ENCODE data around the gene PABPC3. TPM values are rescaled to one million over a fixed set of nuclear protein-coding genes. Genes with fewer than 3 reads are reported as not detected.

The PABPC3 gene
- total and polyA plus RNA-seq, 2 of the 8 experiments (the other 6 are each of a cell fraction or from before 2014, with no cell fraction given): 0.18 to 0.48 TPM

GRCh38 chr13:25116044-25116443 lies 20.1 kb downstream of the PABPC3 start:
- H3K23ac ChIP-seq (ENCODE audit: insufficient read length): no peak overlapping the region
- H3K4me1 ChIP-seq (replicated peaks in 1 of 4; ENCODE audit: control insufficient read depth in 3 of 4, insufficient read depth in 4 of 4, low read length in 3 of 4): peaks cover 1 to 10% (median 6%) of the 10 kb centered on the region in 4 experiments; a peak in 6 of 7 replicates
- no peak overlapping the region for H3K9ac ChIP-seq (replicated peaks in 1 of 4; ENCODE audit: extremely low read depth in 1 of 4, low read depth in 3 of 4, low read length in 3 of 4)
- H3K36me3 ChIP-seq (ENCODE audit: control insufficient read depth in 2 of 4, insufficient read depth in 4 of 4, low read length in 3 of 4): no peaks in the 10 kb centered on the region
- POLR2A ChIA-PET (ENCODE audit: partially characterized antibody): interaction anchor here (0.6 kb wide), 1 partner anchor 367 kb away, joined by 3 read pairs; no protein-coding TSS in a partner anchor
- no peak overlapping the region for H3K14ac ChIP-seq (ENCODE audit: insufficient read length)
- H3K4ac ChIP-seq (replicated peaks; ENCODE audit: insufficient read length, low read depth, low read length): no peak overlapping the region
- no peak overlapping the region for H4K8ac ChIP-seq (ENCODE audit: extremely low read depth, insufficient read depth, low read length)
- H2BK5ac ChIP-seq (ENCODE audit: low read depth, low read length): no peak overlapping the region
- no peaks in the 10 kb centered on the region for H3K79me1 ChIP-seq (ENCODE audit: low read depth, low read length)
- DNase-seq (ENCODE audit: low read depth in 1 of 2, low spot score in 2 of 2) (no peak), FAIRE-seq (no peak)
- H2BK20ac ChIP-seq (ENCODE audit: low read length): no peak overlapping the region
- no peak overlapping the region for H4K91ac ChIP-seq (replicated peaks; ENCODE audit: insufficient read length, low read length)
- H2BK12ac ChIP-seq (ENCODE audit: low read depth, low read length): no peak overlapping the region
- H3K79me2 ChIP-seq (ENCODE audit: control insufficient read depth in 1 of 2, insufficient read depth in 2 of 2, low read length in 2 of 2): no peaks in the 10 kb centered on the region
- WGBS, 2 experiments (ENCODE audit: extremely low coverage in 1 of 2, insufficient coverage in 1 of 2, insufficient read length in 1 of 2, insufficient replicate concordance in 2 of 2, low coverage in 1 of 2, low lambda C conversion rate in 2 of 2, missing lambda C conversion rate in 1 of 2): 96% methylated on average over 3 of the region's 3 CpGs; no CpG with 5 or more reads in 1 of the 2 experiments
- H2BK15ac ChIP-seq (ENCODE audit: low read length): no peak overlapping the region
- H3K27me3 ChIP-seq (replicated peaks in 1 of 4; ENCODE audit: control insufficient read depth in 3 of 4, extremely low read depth in 1 of 4, insufficient read depth in 3 of 4, low read length in 3 of 4): no peaks in the 10 kb centered on the region; a peak in 1 of 7 replicates
- no peak overlapping the region for H2BK120ac ChIP-seq (replicated peaks; ENCODE audit: low read depth, low read length)
- H3K9me3 ChIP-seq (ENCODE audit: insufficient read depth in 2 of 2, low read depth in 1 of 2, low read length in 1 of 2): no peaks in the 10 kb centered on the region
- H2AFZ ChIP-seq (ENCODE audit: low read length): no peak overlapping the region
- no peak overlapping the region for H3K18ac ChIP-seq (ENCODE audit: extremely low read depth, low read length)
- H2AK5ac ChIP-seq (ENCODE audit: low read depth, low read length): no peak overlapping the region
- H3K23me2 ChIP-seq (ENCODE audit: low read depth, low read length): no peaks in the 10 kb centered on the region; the same call in 1 of the 2 replicates
- H3K4me3 ChIP-seq (ENCODE audit: extremely low read depth in 1 of 4, insufficient read depth in 2 of 4, low read depth in 3 of 4, low read length in 4 of 4): no peak overlapping the region
- no peak overlapping the region for H3K56ac ChIP-seq (replicated peaks; ENCODE audit: insufficient read length, low read depth, low read length)
- CTCF ChIA-PET (ENCODE audit: partially characterized antibody): interaction anchor here (0.7 kb wide), 1 partner anchor 36 kb away, joined by 3 read pairs; no protein-coding TSS in a partner anchor
- no peak overlapping the region for H3K27ac ChIP-seq (ENCODE audit: low read depth, low read length)
- no peak overlapping the region for H4K5ac ChIP-seq (ENCODE audit: insufficient read length, low read depth, low read length)
- no peak overlapping the region for H3K4me2 ChIP-seq (ENCODE audit: insufficient read depth in 1 of 2, low read depth in 2 of 2, low read length in 2 of 2)
- no peaks in the 10 kb centered on the region for H4K20me1 ChIP-seq (replicated peaks in 1 of 2; ENCODE audit: control insufficient read depth in 1 of 2, insufficient read depth in 2 of 2, low read length in 2 of 2)
- TF ChIP-seq, protein P1, sequence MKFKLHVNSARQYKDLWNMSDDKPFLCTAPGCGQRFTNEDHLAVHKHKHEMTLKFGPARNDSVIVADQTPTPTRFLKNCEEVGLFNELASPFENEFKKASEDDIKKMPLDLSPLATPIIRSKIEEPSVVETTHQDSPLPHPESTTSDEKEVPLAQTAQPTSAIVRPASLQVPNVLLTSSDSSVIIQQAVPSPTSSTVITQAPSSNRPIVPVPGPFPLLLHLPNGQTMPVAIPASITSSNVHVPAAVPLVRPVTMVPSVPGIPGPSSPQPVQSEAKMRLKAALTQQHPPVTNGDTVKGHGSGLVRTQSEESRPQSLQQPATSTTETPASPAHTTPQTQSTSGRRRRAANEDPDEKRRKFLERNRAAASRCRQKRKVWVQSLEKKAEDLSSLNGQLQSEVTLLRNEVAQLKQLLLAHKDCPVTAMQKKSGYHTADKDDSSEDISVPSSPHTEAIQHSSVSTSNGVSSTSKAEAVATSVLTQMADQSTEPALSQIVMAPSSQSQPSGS (IDR thresholded peaks at IDR 0.05; ENCODE audit: low read length): no peak
- TF ChIP-seq BACH1 (IDR thresholded peaks at IDR 0.05; ENCODE audit: low read length) (no peak), CBX5 (IDR thresholded peaks at IDR 0.05; ENCODE audit: low read depth, low read length) (no peak), SRF (IDR thresholded peaks at IDR 0.05; ENCODE audit: low read depth, low read length) (no peak), JUND (IDR thresholded peaks at IDR 0.05; ENCODE audit: low read length) (no peak), SIRT6 (IDR thresholded peaks at IDR 0.05; ENCODE audit: low read length) (no peak), CHD1 (IDR thresholded peaks at IDR 0.05; ENCODE audit: low read depth, low read length) (no peak), ZNF274 (IDR thresholded peaks at IDR 0.05; ENCODE audit: borderline replicate concordance, extremely low read depth, low read length) (no peak), CBX8 (IDR thresholded peaks at IDR 0.05; ENCODE audit: borderline replicate concordance, low read depth, low read length) (no peak), NRF1 (IDR thresholded peaks at IDR 0.05; ENCODE audit: low read depth, low read length) (no peak), JUN (IDR thresholded peaks at IDR 0.05; ENCODE audit: low read depth, low read length) (no peak), EZH2 (IDR thresholded peaks at IDR 0.05; ENCODE audit: low read depth, low read length, severe bottlenecking) (no peak), ASH2L (IDR thresholded peaks at IDR 0.05; ENCODE audit: low read length) (no peak), CHD2 (IDR thresholded peaks at IDR 0.05; ENCODE audit: low read length) (no peak)
